ENCODE results near the gene SMU1. TPM values are rescaled to one million over a fixed set of nuclear protein-coding genes. Genes with fewer than 3 reads are reported as not detected.
"Not testable (repeated sequence)": the region's sequence is repeated elsewhere in the genome, so short reads cannot be mapped to it uniquely, and the experiment has no call there.

The SMU1 gene
- polyA plus RNA-seq, 1 donor = 16.2 TPM

- DNase-seq = no peak
These were observed 64.0 kb downstream of the SMU1 start for GRCh38 chr9:33012328-33013069.

GRCh38 chr9:33011831-33012230 is 64.6 kb downstream of the SMU1 start:
- DNase-seq = no peak

GRCh38 chr9:33007755-33008154 is 68.7 kb downstream of the SMU1 start:
- DNase-seq = no peak

- not testable (repeated sequence) for DNase-seq
These were observed 71.1 kb downstream of the SMU1 start for GRCh38 chr9:33005335-33005734.

GRCh38 chr9:33000682-33001055 is 75.8 kb downstream of the SMU1 start:
- not testable (repeated sequence) for DNase-seq

- no peak for DNase-seq
These were observed 83.8 kb downstream of the SMU1 start for GRCh38 chr9:32992595-32993238.

GRCh38 chr9:32991897-32992594 is 84.4 kb downstream of the SMU1 start:
- DNase-seq = no peak

Other genes starting within 250 kb of the SMU1 start
- gene APTX, start 75.0 kb downstream of the SMU1 start, polyA plus RNA-seq (ENCODE audit: insufficient read length) = 20.9 TPM
- 78.0 TPM for gene DNAJA1, start 51.4 kb downstream of the SMU1 start, polyA plus RNA-seq (ENCODE audit: insufficient read length)
- gene B4GALT1, start 90.7 kb upstream of the SMU1 start, polyA plus RNA-seq (ENCODE audit: insufficient read length) = 38.4 TPM
- gene SPINK4, start 163.5 kb upstream of the SMU1 start, polyA plus RNA-seq (ENCODE audit: insufficient read length) = 0.52 TPM
- 96.4 TPM for gene BAG1, start 188.0 kb upstream of the SMU1 start, polyA plus RNA-seq (ENCODE audit: insufficient read length)
- 68.9 TPM for gene CHMP5, start 188.4 kb upstream of the SMU1 start, polyA plus RNA-seq (ENCODE audit: insufficient read length)
- gene NFX1, start 213.8 kb upstream of the SMU1 start, polyA plus RNA-seq (ENCODE audit: insufficient read length) = 25.6 TPM